COR-L47 (cell line): ENCODE results near the gene EXOC3L4.

ENCODE experiments used
- DNase-seq: peaks from one replicate; lab custom pipeline; 2025; lab: John Stamatoyannopoulos, UW

Gene EXOC3L4

DNA sequence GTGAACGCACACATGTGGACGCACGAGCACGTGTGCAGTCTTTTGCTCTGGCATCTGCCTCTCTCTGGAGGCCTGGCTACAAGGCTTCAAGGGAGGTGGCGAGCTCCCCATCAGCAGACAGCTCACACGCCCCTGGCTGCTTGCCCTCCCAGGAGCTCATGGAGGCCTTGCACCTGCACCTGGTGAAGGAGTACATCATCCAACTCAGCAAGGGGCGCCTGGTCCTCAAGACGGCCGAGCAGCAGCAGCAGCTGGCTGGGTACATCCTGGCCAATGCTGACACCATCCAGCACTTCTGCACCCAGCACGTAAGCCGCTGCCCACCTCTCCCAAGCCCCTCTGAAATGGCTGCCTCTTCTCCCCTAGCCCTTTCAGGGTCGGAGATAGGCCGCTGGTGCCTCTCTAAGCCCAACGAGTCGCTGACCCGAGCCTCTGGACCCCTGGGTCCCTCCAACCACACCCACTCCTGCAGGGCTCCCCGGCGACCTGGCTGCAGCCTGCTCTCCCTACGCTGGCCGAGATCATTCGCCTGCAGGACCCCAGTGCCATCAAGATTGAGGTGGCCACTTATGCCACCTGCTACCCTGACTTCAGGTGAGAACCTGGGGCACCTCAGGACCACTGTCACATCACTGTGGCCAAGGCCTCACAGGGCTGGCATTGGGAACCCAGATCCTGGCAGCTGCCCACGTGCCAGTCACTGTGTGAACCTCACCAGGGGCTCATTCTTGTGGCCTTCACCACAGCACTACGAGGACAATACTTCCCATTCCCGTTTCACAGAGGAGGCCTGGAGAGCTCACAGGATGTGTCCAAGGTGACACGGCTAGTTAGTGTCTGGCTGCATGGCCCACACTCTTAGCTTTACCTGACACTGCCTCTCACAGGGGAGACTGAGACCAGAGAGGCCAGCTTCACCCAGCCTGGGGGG is 39.0 kb downstream of the EXOC3L4 start:
- no peak for DNase-seq

DNA sequence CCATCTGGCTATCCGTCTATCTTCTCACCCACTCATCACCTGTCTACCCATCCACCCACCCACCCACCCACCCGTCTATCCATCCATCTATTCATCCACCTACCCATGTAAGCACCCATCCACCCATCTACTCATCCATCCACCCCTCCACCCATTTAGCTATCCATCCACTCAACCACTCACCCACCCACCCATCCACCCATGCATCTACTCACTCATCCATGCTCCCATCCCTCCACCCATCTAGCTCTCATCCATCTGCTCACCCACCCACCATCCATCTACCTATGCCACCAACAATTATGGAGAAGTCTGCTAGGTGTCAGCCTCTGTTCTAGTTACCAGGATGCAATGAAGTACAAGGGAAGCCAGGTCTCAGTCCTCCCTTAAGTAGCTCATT is 39.9 kb downstream of the EXOC3L4 start:
- DNase-seq = no peak

DNA sequence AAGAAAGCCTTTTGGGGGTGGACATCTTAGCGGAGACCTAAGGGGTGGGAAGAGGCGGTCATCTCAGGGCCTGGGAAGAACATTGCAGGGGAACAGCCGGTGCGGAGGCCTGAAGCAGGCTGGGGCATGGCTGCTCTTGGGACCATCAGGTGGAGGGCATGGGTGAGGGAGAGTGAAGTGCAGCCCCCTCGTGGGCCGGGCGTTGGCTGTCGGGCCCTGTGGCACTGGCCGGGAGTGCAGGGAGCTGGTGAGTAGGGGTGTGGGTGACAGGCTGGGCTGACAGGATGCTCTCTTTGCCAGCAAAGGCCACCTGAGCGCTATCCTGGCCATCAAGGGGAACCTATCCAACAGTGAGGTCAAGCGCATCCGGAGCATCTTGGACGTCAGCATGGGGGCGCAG is 40.4 kb downstream of the EXOC3L4 start:
- DNase-seq = no peak

DNA sequence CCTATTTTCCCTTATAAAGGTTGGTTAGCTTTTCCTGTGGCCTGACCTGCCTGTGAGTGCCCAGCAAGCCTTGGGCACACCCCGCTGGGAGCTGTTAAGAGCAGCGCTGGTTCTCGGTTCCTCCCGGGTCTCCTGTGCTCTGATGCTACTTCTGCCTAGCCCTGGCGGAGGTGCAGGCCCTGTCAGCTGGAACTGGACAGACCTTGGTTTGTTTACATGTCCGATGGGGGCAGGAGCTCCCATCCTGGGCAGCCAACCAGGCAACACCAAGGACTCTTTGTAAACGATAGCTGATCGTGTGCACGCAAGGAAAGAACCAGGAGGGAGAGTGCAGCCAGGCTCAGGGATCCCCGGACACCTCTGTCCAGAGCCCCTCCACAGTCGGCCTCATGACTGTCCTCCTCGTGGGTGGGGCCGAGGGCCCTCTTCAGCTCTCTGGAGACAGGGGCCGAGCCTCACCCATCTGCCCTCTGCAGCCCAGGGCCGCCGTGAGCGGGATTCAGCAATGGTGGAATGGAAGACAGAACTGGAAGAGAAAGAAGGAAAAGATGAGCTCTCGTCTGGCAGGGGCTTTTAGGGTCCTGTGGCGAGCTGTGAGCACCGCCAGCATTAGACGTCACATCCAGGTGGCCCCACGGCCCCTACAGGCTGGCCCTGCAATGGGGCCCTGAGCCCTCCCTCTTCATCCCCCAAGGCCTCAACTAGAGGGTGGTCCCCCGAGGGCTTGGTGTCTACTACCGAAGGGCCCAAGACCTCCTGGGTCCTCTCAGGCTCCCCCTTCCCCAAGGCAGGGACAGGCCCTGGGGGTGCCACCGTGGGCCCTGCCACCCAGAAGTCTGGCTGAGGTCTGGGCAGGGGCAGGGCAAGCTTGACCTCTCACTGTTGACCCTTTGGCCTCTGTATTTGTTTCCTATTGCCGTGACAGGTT is 41.1 kb downstream of the EXOC3L4 start:
- no peak for DNase-seq

DNA sequence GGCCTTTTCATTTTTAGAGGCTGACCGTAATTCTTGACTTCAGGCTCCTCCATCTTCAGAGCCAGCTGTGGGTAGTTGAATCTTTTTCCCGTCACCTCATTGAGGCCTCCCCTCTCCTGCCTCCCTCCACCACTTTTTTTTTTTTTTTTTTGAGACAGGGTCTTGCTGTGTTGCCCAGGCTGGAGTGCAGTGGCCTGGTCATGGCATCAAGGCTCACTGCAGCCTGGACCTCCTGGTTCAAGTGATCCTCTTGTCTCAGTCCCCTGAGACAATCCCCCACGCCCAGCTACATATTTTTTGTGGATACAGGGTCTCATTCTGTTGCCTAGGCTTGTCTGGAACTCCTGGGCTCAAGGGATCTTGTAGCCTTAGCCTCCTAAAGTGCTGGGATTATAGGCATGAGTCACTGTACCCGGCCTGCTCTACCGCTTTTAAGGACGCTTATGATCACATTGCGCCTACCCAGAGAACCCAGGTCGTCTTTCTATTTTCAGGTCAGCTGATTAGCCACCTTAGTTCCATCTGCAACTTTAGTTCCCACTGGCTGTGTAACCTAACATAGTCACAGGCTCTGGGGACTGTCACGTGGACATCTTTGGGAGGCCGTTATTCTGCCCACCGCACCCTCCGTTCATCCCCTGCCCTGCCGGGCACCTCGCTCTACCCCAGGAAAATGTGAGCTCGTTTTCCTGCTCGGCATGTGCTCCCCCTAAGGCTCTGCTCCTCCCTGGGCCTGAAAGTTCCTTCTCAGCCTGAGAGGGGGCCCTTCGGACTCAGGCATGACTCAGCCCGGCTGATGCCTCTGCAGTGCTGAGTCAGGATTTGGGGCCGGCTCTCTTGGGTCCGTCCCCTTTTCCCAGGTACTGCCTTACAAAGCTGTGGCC is 42.1 kb downstream of the EXOC3L4 start:
- no peak for DNase-seq

DNA sequence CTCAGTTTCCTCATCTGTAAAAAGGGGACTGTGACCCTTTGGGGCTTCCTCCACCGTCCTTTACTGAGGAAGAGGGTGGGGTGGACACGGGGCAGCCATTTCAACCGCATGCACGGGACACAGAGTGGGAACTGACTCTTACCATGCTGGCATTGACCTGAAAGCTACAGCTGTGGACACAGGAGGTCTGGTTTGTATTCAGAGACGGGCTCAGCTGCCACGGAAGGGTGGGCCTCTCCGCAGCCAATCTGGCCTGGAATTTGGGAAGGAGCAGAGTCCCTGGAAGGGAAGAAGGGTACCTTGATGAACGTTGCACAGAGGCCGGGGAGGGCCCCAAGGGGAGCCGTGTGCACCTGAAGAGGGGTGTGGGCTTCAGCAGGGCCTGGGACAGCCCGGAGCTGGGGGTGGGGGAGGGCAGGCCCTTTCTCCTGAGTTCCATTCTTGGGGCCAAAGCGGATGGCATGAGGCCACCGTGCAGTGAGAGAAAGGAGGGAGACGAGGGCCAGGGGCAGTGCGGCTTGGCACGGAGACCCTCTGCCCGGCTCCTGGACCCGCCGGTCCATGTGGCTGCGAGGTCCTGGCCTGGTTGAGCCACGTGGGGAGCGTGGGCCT is 43.3 kb downstream of the EXOC3L4 start:
- DNase-seq = no peak

DNA sequence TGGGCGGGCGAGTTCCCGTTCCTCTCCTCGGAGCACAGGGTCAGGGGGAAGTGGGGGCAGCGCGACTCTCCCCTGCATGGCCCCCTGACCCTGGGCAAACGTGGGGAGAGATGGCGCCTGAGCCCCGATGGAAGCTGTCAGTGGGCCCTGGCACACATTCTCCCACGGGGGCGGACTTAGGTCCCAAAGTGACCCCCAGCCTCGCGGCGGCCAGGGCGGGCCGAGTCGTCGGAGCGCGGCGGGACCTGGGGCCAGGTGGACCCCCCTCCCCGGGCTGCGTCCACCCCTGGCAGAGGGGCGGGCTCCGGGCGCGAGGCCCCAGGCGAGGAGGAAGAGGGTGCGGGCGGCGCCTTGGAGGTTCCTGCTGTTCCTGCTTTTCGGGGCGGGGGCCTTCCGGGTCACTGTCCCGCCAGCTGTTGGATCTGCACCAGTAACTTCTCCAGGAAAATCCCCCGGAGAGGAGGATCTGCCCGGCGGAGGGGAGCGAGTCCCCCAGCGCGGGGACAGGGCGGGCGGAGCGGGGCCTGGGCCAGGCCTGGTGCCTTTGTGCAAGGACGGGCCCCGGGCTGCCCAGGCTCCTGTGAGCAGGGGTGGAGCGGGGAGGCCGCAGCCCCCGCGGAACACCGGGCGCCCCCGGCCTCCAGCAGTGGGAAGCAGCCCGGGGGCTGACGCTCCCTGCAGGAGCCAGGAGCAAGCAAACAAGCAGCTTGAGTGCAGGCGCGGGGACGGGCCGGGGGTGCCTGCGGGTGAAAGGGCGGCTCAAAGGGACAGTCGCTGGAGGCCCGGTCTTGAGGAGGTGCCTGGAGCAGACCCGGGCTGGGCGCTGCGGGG is 44.0 kb downstream of the EXOC3L4 start:
- no peak for DNase-seq

DNA sequence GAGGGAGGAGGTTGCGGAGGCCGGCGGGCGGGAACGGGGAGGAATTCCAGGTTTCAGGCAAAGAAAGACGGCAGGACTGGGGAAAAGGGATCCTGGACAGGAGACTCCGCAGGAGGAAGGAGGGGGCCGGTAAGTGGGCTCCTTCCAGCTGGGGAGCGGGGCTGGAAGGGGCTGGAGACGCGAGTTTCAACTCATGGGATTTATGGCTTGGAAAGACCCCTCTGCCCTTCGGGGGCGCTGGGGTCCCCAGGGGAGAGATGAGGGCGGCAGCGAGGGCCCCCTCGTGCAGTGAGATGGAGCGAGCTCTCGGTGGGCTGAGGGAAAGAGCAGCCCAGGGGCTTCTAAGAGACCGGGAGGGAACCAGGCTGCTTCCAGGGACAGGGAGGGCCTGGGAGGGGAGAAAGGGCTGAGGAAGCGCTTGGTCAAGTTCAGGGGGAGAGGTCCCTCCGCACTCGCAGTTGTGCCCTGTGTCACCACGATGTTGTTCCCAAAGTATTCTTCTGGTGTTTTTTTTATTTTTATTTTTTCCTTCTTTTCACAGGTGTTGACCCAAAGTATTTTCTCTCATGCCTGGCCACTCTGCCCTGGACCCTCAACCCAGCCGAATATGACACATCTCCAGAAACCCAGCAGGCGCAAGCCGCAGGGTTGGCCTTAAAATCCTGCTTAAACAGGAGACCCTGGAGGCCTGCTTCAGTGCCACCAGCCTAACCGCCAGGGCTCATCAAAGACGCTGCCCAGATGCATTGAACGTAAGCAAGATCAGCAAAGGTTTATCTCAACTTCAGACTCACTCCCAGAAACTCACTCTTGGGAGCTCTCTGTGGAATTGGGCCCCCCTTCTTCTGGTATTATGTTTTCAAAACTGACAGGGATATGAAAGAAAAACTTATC is 44.9 kb downstream of the EXOC3L4 start:
- DNase-seq = no peak

DNA sequence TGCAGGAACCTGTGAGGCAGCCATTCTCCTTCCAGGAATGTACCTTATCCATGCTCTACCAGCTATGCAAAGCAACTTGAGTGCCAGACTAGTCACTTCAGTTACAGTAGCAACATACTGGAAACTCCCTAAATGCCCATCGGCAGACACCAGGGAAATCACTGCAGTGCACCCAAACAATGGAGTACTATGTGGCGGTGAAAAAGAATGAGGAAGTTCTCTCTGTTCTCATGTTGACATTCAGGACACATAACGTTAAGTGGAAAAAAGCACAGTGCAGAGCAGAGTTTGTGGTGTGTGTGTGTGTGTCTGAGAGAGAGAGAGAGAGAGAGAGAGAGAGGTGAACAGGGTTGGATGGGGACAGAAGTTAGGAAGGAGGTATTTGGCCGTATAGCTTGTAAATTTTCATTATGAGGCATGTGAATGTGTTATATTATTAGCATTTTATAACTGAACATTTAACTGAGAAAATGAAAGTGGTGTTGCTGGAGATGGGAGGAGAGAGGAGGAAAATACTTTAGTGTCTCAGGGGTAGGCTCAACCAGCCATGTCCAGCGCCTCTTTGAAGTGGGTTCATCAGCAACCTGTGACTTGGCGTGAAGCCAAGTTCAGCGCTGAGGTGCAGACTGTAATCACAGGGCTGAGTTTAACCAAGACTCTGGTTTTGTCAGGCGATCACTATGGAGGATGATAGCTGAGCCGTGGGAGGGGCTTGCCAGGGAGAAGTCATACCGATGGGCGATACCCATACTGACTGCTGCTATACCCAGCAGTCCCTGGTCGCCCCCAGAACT is 46.0 kb downstream of the EXOC3L4 start:
- peak; percentile 70 for DNase-seq

DNA sequence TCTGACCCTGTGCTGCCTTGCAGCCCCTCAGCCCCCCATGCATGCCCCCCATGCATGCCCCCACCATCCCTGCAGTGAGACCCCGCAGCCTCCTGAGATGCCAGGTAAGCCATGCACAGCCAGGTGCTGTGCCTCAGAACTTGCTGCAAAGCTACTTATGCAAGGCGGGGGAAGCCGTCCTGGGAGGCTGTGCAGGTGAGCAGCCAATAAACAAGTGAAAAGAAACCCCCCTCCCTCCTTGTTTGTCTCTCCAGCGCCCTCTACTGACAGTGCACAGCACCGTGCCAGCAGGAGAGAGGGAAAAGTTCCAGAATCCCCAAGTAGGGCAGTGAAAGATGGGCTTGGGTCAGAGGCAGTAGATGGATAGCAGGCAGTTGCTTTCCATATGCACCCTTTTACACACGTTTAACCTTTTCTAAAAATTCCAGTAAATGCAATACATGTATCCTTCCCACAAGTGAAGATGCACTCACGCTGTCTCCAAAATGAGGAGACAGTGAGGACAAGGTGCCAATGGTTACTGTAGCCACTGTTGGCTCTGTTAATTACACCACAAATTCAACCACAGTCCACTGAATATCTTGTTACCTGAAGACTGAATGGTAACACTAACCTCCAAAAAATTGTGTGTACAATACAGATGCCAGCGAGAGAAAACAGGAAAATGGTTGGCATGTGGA is 46.7 kb downstream of the EXOC3L4 start:
- peak; percentile 83 for DNase-seq

DNA sequence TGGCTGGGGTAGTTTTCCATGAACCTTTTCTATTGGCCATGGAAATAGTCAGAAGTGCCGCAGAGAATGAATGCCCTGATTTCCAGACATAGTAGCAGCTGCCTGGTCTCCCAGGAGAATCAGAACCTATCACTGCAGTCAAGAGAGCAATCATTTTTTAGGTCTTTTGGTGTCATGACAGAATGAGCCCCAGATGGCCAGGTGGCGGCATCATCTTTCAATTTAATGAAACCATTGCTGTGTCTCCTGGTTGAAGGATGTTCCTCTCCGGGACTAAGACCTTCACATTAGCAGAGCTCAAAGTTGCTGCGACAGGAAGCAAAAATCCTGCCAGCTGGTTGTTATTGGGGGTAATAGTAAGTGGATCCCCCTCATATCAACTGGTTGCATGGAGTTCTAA is 47.5 kb downstream of the EXOC3L4 start:
- DNase-seq = no peak

DNA sequence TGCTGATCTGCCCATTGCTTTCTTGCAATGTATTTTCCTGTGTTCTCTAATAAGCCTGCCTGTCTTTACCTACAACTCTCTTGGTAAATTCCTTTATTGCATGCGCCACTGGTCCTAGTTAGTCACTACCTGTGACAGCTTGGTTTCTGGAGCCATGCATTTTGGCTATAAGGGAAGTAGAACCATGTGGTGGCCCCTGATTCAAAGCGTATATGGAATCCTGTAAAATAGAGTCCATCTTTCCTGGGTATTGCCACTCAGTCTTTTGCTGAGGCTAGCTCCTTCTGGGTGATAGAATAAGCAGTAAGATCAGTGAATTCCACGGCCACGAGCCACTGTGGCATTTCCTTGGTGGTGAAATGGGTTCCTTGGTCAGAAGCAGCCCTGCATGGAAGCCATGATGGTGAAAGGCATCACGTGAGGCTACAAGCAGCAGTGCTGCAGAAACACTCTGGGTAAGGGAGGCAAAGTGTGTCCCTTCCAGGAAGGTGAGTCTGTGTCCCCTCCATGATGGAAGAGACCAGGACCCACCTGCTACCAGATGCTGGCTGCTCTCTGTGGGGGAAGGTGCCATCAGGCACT is 48.3 kb downstream of the EXOC3L4 start:
- no peak for DNase-seq

DNA sequence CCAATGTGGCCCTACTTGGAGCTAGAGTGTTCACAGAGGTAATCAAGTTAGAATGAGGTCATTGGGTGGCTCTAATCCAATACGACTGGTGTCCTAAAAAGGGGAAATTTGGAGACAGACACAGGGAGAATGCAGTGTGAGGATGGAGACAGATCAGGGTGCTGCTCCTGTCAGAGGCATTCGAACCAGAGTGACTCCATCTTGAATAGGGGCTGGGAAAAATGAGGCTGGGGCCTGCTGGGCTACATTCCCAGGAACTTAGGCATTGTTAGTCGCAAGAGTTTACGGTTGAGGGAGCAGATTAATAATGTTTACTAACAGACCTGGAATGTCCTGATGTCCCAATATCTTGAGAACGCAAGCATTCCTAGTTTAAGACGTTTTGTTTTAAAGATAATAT is 49.0 kb downstream of the EXOC3L4 start:
- DNase-seq = no peak

DNA sequence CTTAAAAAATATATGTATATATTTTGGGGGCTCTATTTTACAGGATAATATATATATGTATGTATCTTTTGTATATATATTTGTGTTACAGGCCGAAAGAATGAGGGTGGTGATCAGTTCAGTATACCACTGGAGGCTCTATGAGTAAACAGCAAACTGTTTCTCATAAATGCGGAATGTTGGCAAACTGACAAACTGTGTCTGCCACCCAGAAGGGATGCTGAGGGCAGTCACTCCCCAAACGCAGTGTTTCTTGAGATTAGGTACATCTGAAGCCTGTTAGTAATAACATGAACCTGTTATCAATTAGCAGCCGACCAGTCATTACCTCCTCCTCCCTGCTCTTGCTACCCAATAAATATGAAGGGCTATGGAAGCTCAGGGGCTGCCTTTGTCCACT is 49.6 kb downstream of the EXOC3L4 start:
- DNase-seq = no peak

DNA sequence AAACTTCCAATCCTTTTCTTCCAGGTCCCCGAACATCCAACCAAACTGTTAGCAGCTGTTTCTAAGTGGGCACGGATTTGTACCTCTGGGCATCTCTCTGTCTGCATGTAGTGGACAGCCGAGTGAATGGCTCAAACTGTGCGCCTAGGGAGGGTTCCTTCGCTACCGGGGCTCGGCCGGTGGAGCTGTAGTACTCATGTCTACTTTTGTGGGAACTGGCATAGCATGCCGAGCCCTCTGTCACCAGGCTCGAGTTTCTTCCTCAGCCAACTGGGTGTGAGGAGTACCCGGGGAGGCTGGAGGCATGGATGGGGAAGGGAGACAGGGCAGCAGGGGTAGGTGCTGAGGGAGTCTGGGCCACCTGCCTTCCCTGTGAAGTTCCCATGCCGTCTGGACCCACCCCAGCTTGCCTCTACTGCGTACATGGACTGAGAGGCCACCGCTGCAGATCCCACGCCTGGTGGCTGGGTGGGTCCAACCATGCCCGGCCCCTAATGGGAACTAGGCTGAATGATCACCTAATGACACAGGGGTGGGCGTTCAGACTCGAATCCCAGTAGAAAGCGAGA is 51.7 kb downstream of the EXOC3L4 start:
- no peak for DNase-seq

DNA sequence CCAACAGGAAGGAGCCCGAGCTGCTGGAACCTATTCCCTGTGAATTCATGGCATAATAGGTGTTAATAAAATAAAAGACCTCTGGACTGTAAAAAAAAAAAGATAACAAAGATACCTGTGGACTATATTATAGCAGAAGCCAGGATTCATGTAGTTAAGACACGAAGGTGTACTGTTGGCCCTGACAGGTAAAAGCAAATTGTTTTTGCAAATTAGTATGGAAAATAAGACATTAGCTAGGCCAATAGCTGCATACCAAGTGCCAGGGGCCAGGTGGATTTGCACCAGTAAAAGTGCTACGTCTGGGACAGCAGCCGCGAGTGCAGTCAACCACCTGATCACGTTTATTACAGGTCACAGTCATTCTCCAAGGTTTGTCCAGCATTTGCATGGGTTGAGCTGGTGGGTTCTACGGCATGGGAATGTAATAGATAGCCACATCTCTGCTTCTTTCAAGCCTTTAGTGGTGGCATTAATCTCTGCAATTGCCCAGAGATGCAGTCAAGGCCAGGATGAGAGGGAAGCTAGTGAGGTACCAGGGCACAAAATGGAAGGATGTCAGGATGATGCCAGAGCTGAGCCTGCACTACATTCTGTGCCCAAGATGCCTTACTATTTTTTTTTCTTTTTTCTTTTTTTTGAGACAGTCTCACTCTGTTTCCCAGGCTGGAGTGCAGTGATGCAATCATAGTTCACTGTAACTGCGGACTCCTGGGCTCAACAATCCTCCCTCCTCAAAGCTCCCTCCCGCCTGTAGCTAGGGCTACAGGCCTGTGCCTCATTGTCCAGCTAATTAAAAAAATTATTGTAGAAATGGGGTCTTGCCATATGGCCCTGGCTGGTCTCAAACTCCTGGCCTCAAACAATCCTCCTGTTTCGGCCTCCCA is 55.1 kb downstream of the EXOC3L4 start:
- no peak for DNase-seq
